Heart right ventricle (tissue), 16 donors: Measurements from ENCODE around the gene PKP1. TPM values are rescaled to one million over a fixed set of nuclear protein-coding genes. Genes with fewer than 3 reads are reported as not detected.

Source experiments
- ATAC-seq, 8 donors: fragments of 200-7000 bp; cut with Tn5 transposase; one replicate each; pipeline ENCODE4 v1.9.1; 2020; ENCODE audit warnings: mild to moderate bottlenecking in 8 of 8, moderate library complexity in 8 of 8, moderate number of reproducible peaks in 1 of 8
- DNase-seq, 2 donors: peaks; one replicate each; pipeline ENCODE4 v3.0.0-alpha.2; 2020
- H3K27ac ChIP-seq, 10 donors: fragments of 200-600 bp; sonication (generic) in 2 of 10; one replicate each; pipeline versions ENCODE4 v1.5.0 to v1.8.0; 2020 to 2022; ENCODE audit warnings: mild to moderate bottlenecking in 3 of 10
- H3K27me3 ChIP-seq, 7 donors: fragments of 200-600 bp; one replicate each; pipeline ENCODE4 v1.8.0; 2021 to 2022; ENCODE audit warnings: mild to moderate bottlenecking in 2 of 7
- H3K36me3 ChIP-seq, 9 donors: fragments of 200-600 bp; sonication (generic) in 1 of 9; one replicate each; pipeline versions ENCODE4 v1.5.0 to v1.8.0; 2020 to 2022; ENCODE audit warnings: mild to moderate bottlenecking in 2 of 9
- H3K4me1 ChIP-seq, 9 donors: fragments of 200-600 bp; sonication (generic) in 1 of 9; one replicate each; pipeline versions ENCODE4 v1.5.0 to v1.8.0; 2020 to 2022; ENCODE audit warnings: mild to moderate bottlenecking in 4 of 9
- H3K4me3 ChIP-seq, 10 donors: fragments of 200-600 bp; sonication (generic) in 2 of 10; one replicate each; pipeline versions ENCODE4 v1.5.0 to v1.8.0; 2020 to 2022; ENCODE audit warnings: mild to moderate bottlenecking in 7 of 10, moderate library complexity in 2 of 10
- H3K9me3 ChIP-seq, 11 donors: fragments of 200-600 bp in 10 of 11; sonication (generic) in 2 of 11; one replicate each; pipeline versions ENCODE4 v1.5.0 to v1.8.0; 2013 to 2022; ENCODE audit warnings: mild to moderate bottlenecking in 2 of 11, control low read depth in 1 of 11, moderate library complexity in 1 of 11
- CTCF ChIP-seq, 9 donors: fragments of 200-600 bp; sonication (generic) in 2 of 9; IDR thresholded peaks; one replicate each; pipeline versions ENCODE4 v1.5.0 to v1.8.0; 2021 to 2022; ENCODE audit warnings: antibody characterized with exemption in 9 of 9, mild to moderate bottlenecking in 5 of 9, moderate library complexity in 1 of 9
- WGBS, 2 donors: extraction: QIAGEN DNeasy Blood & Tissue Kit; methylation state at CpG; one replicate each; pipeline ENCODE4 v1.1.7; 2013; ENCODE audit warnings: inconsistent platforms in 1 of 2; 5-methylcytosine and 5-hydroxymethylcytosine counted together
- intact Hi-C, 10 donors: fragments of 100-400 bp; cut with DNase I; formaldehyde crosslinking; loops; one replicate each; pipeline versions ENCODE4 v1.11.1 to v1.14.2; 2022
- polyA plus RNA-seq, 2 donors: library from polyadenylated mRNA; stranded (reverse); fragments of 200-250 nt; gene quantifications; one replicate each; pipeline ENCODE4 v1.2.3, GENCODE V29; 2013
- total RNA-seq, 10 donors: library from RNA; stranded (reverse); fragmentation: NEBNext Ultra II Directional in 3 of 10; extraction: Animal tissue kit (Norgen Biotek cat#: 25700) in 3 of 10; gene quantifications; one replicate each; pipeline versions ENCODE4 v1.2.1 to v1.2.4, GENCODE V29; 2021 to 2023
- donor health status: Arrhythmogenic right ventricular cardiomyopathy.
- donor health status: ischemic (EF 13 %, LVEDD 7.1; RV severe dilation, severe dysfunction).
- donor health status: healthy with polysubstance abuse.
- donor health status: DM: no; HTN: yes; CAD: no.
- donor health status: DM: no; HTN: no; CAD: no.
- donor health status: ischemic (EF 25% LVEDD 6.9; RV normal size, moderate dysfunction).
- donor health status: ischemic (EF 25% LVEDD 5.7; RV mildly dilated, moderate dysfunction).
- donor health status: healthy.
- donor health status: DM: yes; HTN: yes; CAD: no.
- donor health status: Ischemic cardiomyopathy.
- donor health status: ischemic (EF 35%, LVEDD 5.7; RV mildly dilated, moderate dysfunction).
- donor health status: nonischemic (EF 11% LVEDD 7.7; RV severe dilation, severe dysfunction).
- donor health status: DM: yes; HTN: yes; CAD: no.
- donor health status: PGD.
- donor health status: ischemic (EF 29% LVEDD 5.4; RV normal size, mild dysfunction).
- donor health status: nonischemic (EF 23%, LVEDD 6.1; RV moderate dilation, normal function).

PKP1 gene
- total and polyA plus RNA-seq, 12 donors = 0.05 to 1.2 (median 0.33) TPM

GRCh38 chr1:201262963-201263608, 20.2 kb upstream of the PKP1 start:
- ATAC-seq (no peak), DNase-seq (no peak)
- Histone ChIP-seq H3K4me1 (peaks cover 6 to 15% (median 12%) of the 10 kb centered on the region in 9 donors), H3K9me3 (no peaks in the 10 kb centered on the region), H3K36me3 (no peaks in the 10 kb centered on the region), H3K27me3 (peaks cover 0 to 31% (median 19%) of the 10 kb centered on the region in 7 donors), H3K4me3 (no peak overlapping the region), H3K27ac (no peak overlapping the region)
- 88 to 93% methylated on average over 7 of the region's 7 CpGs for WGBS, 2 donors
- intact Hi-C loops = loop anchor here in 2 of 10 donors (5.0 kb wide), 2 partner anchors 44 to 84 kb away; no protein-coding TSS in a partner anchor
- TF ChIP-seq CTCF (IDR thresholded peaks at IDR 0.05) = no peak

- H3K4me3 ChIP-seq = no peak overlapping the region
- 91 to 95% methylated on average over 6 of the region's 6 CpGs for WGBS, 2 donors
- H3K4me1 ChIP-seq = peaks cover 6 to 15% (median 12%) of the 10 kb centered on the region in 9 donors
- intact Hi-C loops = loop anchor here in 2 of 10 donors (5.0 kb wide), 2 partner anchors 43 to 83 kb away; no protein-coding TSS in a partner anchor
- ATAC-seq (no peak), DNase-seq (no peak)
- H3K9me3 ChIP-seq = no peaks in the 10 kb centered on the region
- TF ChIP-seq CTCF (IDR thresholded peaks at IDR 0.05) = no peak
- H3K36me3 ChIP-seq = no peaks in the 10 kb centered on the region
- H3K27ac ChIP-seq = no peak overlapping the region
- H3K27me3 ChIP-seq = peaks cover 0 to 31% (median 19%) of the 10 kb centered on the region in 7 donors
These were observed 19.2 kb upstream of the PKP1 start for GRCh38 chr1:201264072-201264471.

GRCh38 chr1:201264554-201264953, 18.8 kb upstream of the PKP1 start:
- Histone ChIP-seq H3K36me3 (no peaks in the 10 kb centered on the region), H3K27ac (no peak overlapping the region), H3K4me1 (peaks cover 6 to 14% (median 9%) of the 10 kb centered on the region in 9 donors), H3K9me3 (no peaks in the 10 kb centered on the region), H3K4me3 (no peak overlapping the region), H3K27me3 (peaks cover 0 to 27% (median 16%) of the 10 kb centered on the region in 7 donors)
- intact Hi-C loops = loop anchor here in 2 of 10 donors (5.0 kb wide), 2 partner anchors 43 to 83 kb away; no protein-coding TSS in a partner anchor
- DNase-seq (no peak), ATAC-seq (no peak)
- 91 to 93% methylated on average over 4 of the region's 4 CpGs for WGBS, 2 donors
- no peak for TF ChIP-seq CTCF (IDR thresholded peaks at IDR 0.05)

GRCh38 chr1:201265756-201266155, 17.6 kb upstream of the PKP1 start:
- Histone ChIP-seq H3K27me3 (peaks cover 0 to 17% (median 8%) of the 10 kb centered on the region in 7 donors), H3K9me3 (no peaks in the 10 kb centered on the region), H3K27ac (no peak overlapping the region), H3K4me3 (no peak overlapping the region), H3K36me3 (no peaks in the 10 kb centered on the region), H3K4me1 (peaks cover 0 to 5% (median 0%) of the 10 kb centered on the region in 9 donors)
- DNase-seq (no peak), ATAC-seq (no peak)
- 68 to 80% methylated on average over 3 of the region's 3 CpGs for WGBS, 2 donors
- TF ChIP-seq CTCF (IDR thresholded peaks at IDR 0.05) = no peak
- intact Hi-C loops = no loop called here
